Islet precursor cell (in vitro differentiated cells): ENCODE results near the gene LDAF1.
"Not testable (repeated sequence)": the region's sequence is repeated elsewhere in the genome, so short reads cannot be mapped to it uniquely, and the experiment has no call there.

Experiments
- DNase-seq: peaks from one replicate; pipeline ENCODE4 v3.0.0-alpha.2; 2018

The LDAF1 gene

GRCh38 chr16:21163576-21163975, 5.1 kb downstream of the LDAF1 start:
- no peak for DNase-seq

DNA sequence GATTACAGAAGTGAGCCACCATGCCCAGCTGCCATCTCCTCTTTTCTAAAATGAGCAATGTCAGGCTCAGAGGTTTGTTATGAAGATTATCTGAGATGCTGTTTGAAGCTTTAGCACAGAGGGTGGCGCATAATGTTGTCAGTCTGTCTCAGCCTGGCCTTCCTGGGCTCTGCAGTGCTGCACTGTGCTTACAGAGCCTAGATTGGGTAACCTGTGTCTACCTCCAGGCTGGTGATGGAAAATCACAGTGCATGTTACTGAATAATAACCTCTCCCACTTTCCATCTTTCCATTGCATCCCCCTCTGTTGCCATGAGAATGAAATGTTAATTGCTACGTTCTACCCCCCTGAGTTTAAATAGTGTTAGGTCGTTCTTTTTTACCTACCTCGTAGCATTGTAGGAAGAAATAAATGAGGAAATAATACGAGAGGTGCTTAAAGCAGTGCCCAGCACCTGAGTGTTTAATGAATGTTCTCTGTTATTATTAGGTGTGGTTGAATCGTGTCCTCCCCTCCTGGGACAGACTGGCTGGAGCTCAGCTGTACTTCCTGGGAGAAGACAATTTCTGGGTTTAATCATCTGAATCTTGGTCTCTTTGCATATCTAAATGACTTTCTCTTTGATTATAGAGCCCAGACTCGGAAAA, 6.2 kb downstream of the LDAF1 start:
- no peak for DNase-seq

DNA sequence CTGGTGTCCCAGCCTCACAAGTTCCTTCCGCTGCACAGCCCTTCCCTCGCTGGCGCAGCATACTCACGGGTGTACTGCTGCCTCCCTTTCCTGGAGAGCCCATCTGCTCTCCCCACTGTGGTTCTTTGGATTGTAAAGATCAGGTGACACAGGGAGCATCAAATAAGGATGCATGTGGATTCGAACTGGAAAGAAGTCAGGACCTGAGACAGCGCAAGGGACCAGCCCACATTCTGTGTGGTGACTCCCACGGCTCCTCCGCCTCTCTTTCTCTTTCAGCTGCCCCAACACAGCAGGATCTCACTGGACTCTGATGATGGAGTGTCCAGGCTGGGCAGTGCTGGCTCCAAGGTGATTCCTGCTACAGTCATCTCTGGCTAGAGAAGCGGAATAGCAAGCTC, 8.1 kb downstream of the LDAF1 start:
- DNase-seq = no peak

DNA sequence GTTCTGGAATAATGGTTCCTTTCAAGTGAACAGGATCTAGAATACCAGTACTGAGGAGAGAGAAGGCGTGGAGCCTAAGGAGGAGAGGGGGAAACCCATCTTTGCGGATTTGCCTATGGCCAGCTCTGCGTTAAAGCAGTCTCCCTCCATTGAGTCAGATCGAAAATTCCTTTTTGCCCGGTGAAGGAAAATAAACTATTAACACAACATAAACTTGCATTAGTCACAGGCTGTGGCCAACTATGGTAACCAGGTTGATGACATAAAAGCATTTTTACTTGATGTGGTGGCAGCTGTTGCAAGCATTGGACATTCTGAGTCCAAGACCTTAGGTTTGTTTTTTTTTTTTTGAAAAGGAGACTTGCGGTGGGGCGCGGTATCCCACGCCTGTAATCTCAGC, 8.9 kb downstream of the LDAF1 start:
- DNase-seq = no peak

DNA sequence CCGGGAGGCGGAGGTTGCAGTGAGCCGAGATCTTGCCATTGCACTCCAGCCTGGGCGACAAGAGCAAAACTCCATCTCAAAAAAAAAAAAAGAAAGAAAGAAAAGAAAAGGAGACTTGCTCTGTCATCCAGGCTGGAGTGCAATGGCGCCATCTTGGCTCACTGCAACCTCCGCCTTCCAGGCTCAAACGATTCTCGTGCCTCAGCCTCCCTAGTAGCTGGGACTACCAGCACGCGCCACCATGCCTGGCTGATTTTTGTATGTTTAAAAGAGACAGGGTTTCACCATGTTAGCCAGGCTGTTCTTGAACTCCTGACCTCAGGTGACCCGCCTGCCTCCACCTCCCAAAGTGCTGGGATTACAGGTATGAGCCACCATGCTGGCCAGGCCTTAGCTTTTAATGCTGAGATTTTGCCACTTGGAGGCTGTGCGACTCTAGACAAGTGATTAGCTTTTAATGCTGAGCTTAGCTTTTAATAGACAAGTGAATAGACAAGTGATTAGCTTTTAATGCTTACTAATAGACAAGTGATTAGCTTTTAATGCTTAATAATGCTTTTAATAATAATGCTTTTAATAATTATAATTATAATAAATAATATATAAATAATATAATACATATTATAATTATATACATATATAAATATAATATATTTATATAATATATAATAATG, 9.6 kb downstream of the LDAF1 start:
- no peak for DNase-seq

DNA sequence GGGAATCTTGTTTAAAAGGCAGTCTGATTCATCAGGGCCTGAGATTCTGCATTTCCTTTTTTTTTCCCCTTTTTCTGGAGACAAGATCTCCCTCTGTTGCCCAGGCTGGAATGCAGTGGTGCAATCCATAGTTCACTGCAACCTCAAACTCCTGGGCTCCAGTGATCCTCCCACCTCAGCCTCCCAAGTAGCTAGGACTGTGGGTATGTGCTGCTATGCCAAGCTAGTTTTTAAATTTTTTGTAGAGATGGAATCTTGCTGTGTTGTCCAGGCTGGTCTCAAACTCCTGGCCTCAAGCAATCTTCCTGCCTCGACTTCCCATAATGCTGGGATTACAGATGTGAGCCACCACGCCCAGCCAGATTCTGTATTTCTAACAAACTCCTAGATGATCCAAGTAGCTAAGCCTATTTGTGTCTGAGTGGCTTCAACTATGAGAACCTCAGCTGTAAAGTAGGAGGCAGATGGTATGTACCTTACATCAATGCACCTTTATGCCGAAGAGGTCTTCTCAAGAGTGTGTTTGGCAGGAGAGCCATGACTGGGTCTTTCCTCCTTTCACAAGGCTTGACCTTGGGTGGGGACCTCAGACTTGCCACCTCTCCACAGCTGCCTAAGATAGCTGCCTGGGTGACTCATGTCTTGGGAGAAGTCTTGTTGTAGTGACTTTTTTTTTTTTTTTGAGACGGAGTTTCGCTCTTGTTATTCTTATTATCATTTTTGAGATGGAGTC, 10.9 kb downstream of the LDAF1 start:
- no peak for DNase-seq

DNA sequence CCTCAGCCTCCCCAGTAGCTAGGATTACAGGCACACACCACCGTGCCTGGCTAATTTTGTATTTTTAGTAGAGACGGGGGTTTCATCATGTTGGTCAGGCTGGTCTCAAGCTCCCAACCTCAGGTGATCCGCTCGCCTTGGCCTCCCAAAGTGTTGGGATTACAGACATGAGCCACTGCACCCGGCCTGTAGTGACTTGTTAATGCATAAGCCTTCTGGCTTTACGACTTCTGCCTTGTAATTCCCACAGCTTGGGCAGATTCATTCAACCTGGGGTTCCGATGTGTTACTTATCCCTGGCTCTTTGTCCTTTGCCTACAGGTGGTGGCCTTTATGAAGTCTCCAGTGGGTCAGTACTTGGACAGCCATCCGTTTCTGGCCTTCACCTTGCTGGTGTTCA, 11.6 kb downstream of the LDAF1 start:
- not testable (repeated sequence) for DNase-seq

GRCh38 chr16:21172650-21173049, 14.2 kb downstream of the LDAF1 start:
- no peak for DNase-seq

DNA sequence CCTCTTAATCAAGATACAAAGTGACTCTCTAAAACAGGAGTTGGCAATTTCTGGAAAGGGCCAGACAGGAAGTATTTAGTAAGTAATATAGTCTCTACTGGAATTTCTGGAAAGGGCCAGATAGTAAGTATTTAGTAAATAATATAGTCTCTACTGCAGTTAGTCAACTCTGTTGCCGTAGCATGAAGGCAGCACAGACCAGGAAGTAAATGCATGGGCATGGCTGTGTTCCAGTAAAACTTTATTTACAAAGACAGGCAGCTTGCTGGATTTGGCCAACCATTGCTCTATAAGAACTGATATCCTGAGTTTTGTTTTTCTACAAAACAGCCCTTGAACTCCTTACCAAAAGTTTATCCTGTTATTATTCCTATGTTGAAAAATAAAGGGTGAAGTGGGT, 16.9 kb downstream of the LDAF1 start:
- no peak for DNase-seq

DNA sequence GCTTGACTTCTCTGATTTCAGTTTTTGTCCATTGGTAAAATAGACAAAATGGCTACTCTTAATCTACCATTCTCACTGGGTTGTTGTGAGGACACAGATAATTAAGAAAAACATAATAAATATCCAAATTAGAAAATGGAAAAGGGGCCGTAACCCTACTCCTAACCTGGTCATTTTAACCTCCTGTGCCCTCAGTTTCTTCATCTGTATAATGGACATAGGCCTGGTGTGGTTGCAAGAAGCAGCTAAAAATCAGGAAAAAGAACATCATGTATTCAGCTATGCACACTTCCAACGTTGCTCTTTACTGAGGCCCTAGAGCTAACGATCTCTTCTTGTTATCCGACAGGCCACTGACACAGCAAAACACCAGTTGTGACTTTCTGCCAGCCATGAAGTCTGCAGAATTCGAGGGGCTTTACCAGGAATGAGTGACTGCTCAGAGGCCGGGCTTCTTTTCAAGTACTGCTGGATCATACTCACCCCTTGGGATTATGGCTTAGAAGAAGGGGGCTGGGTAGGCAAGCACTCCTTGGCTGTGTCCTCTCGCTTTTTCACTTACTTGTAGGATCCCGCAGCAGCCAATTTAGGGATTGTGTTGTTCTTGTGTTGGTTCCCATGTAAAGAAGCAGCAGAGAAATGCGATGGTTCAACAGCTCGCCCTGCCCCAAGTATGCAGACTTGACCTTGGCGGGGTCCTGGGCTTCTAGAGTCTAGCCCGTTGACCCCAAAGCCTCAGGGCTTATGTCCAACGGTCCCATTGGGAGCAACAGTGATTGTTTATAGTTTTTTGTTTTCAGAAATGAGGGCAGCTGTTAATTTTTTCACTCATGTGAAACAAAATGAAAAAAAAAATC, 20.9 kb downstream of the LDAF1 start:
- DNase-seq = no peak

- DNase-seq = no peak
Observed at GRCh38 chr16:21179983-21180365, 21.5 kb downstream of the LDAF1 start.

- DNase-seq = no peak
Observed at GRCh38 chr16:21183995-21184394, 25.5 kb downstream of the LDAF1 start.

- DNase-seq = no peak
Observed at GRCh38 chr16:21184834-21185233, 26.4 kb downstream of the LDAF1 start.

DNA sequence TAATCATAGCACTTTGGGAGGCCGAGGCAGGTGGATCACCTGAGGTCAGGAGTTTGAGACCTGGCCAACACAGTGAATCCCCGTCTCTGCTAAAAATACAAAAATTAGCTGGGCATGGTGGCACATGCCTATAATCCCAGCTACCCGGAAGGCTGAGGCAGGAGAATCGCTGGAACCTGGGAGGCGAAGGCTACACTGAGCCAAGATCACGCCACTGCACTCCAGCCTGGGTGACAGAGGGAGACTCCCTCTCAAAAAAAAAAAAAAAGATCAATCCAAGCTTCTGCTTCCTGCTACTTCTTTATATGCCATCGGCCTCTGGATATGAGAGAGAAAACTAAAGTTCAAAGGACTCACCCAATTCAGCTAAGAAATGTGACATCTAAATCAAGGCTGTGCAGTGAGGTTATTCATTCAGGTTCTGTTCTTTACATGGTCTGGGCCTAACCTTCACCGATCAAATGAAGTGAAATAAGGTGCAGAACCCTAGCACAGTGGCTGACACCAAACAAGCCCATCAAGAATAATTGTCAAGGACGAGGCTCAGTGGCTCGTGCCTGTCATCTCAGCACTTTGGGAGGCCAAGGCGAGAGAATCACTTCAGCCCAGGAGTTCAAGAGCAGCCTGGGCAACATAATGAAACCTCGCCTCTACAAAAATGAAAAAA, 27.3 kb downstream of the LDAF1 start:
- no peak for DNase-seq

GRCh38 chr16:21186326-21186691, 27.8 kb downstream of the LDAF1 start:
- DNase-seq = no peak

GRCh38 chr16:21189311-21189710, 30.8 kb downstream of the LDAF1 start:
- DNase-seq = no peak

DNA sequence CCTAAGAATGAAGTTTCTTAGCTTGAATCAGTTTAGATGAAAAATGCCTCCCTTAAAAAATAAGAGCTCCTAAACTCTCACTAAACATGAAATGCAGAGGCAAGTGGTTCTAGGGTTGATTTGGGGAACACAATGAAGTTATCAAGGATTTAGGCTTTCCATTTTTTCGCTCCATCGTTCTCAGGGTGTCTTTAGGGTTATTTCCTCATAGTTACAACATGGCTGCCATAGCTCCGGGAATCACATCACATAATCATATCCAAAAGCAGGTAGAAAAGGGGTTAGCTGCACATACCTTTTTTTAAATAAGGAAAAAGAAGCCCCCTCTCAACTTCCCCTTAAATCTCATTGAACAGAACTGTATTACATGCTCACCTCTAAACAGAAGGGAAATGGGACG, 31.5 kb downstream of the LDAF1 start:
- no peak for DNase-seq

DNA sequence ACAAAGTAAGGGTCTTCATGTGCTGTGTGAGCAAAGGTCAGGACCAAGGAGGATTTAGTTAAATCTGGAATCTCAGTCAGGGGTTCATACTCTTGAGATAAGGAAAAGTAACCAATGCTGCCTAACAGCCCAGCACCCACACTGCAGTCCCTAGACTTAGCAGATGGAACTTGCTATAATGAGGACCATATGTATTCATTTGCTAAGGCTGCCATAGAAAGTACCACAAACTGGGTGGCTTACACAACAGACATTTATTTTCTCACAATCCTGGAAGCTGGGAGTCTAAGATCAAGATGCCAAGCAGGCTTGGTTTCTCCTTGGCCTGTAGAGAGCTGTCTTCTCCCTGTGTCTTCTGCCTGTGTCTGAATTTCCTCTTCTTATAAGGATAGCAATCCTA, 32.1 kb downstream of the LDAF1 start:
- no peak for DNase-seq

- no peak for DNase-seq
Observed at GRCh38 chr16:21192991-21193390, 34.5 kb downstream of the LDAF1 start.

DNA sequence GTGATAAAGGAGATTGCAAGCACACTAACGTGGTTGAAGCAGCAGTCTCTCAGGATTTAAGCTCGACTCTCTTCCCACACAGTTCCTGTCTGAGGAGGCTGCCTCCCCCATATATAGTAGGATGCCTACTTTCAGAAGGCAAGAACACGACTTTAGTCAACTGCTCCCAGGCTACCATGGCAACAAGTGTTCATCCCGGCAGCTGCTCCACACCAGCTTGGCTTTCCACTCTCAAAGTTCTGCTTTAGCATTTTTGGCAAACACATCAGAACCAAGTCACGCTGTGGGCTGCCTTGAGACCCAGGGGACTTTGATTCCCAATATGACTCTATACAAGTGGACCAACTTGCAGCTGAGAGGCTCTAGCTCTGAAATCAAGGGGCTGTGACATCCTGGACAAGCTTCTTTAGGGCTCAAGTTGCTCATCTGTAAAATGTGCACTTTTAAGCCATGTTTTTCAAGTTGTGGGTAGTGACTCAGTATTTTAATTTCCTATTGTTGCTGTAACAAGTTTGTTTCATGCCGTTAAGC, 36.4 kb downstream of the LDAF1 start:
- no peak for DNase-seq

- not testable (repeated sequence) for DNase-seq
Observed at GRCh38 chr16:21195330-21195729, 36.9 kb downstream of the LDAF1 start.

GRCh38 chr16:21197112-21197511, 38.6 kb downstream of the LDAF1 start:
- DNase-seq = no peak

GRCh38 chr16:21197621-21198020, 39.1 kb downstream of the LDAF1 start:
- DNase-seq = no peak
